GM12878 (cell line): ENCODE results near the gene CRTC3. TPM values are rescaled to one million over a fixed set of nuclear protein-coding genes. Genes with fewer than 3 reads are reported as not detected.

Experiments
- ATAC-seq: fragments of 200-7000 bp; cut with Tn5 transposase; 3 replicates; pipeline ENCODE4 v1.9.1; 2020; ENCODE audit warnings: mild to moderate bottlenecking, moderate library complexity
- BruUV-seq: library from RNA; stranded (reverse); fragments of 400-500 nt; replicated peaks from 2 replicates; lab custom pipeline; 2021; lab: Mats Ljungman, UMichigan
- CTCF ChIA-PET: fragments of 300-600 bp; sonication (Branson Sonifier 250); formaldehyde crosslinking; extraction: SDS; loops from one replicate; lab custom pipeline; 2021; ENCODE audit warnings: inconsistent platforms; lab: Yijun Ruan, JAX
- POLR2A ChIA-PET: fragments of 350-600 bp; formaldehyde crosslinking; extraction: SDS; loops from one replicate; lab custom pipeline; 2021; ENCODE audit warnings: inconsistent platforms; lab: Charles Lee
- RAD21 ChIA-PET: fragments of 300-600 bp; sonication (Branson Sonifier 250); formaldehyde crosslinking; loops from one replicate; lab custom pipeline; 2023; ENCODE audit warnings: antibody characterized with exemption; ENCODE audit not compliant: unreplicated experiment; lab: Charles Lee
- SMC1A ChIA-PET: fragments of 300-600 bp; sonication (Branson Sonifier 250); formaldehyde crosslinking; loops from one replicate; lab custom pipeline; 2023; ENCODE audit not compliant: unreplicated experiment, uncharacterized antibody; lab: Charles Lee
- DNase-seq: peaks from one replicate; pipeline ENCODE4 v3.0.0-alpha.2; 2011; ENCODE audit warnings: low read depth, low spot score
- FAIRE-seq: peaks from 3 replicates; lab custom pipeline; 2011; peaks lifted over from hg19 to GRCh38; lab: Jason Lieb, UNC
- H2AFZ ChIP-seq: 2 replicates; pipeline ENCODE4 v1.6.0; 2011; ENCODE audit warnings: low read depth, low read length, control low read depth; ENCODE audit not compliant: control insufficient read depth
- H3K27ac ChIP-seq: 2 replicates; pipeline ENCODE4 v1.5.1; 2011; ENCODE audit warnings: control low read depth; ENCODE audit not compliant: control insufficient read depth, insufficient read depth
- H3K27me3 ChIP-seq, 2 experiments: replicated peaks in 1 of 2; 2 replicates each; pipeline versions ENCODE4 v1.6.0 to v1.6.1; 2011; ENCODE audit warnings: low read length in 1 of 2; ENCODE audit not compliant: control insufficient read depth in 2 of 2, insufficient read depth in 2 of 2
- H3K36me3 ChIP-seq, 2 experiments: 2 replicates each; pipeline ENCODE4 v1.5.1; 2011; ENCODE audit warnings: low read length in 1 of 2; ENCODE audit not compliant: control insufficient read depth in 2 of 2, insufficient read depth in 2 of 2
- H3K4me1 ChIP-seq: 2 replicates; pipeline ENCODE4 v1.6.1; 2011; ENCODE audit warnings: mild to moderate bottlenecking, low read length, moderate library complexity, mixed read lengths; ENCODE audit not compliant: control insufficient read depth, insufficient read depth
- H3K4me2 ChIP-seq: 2 replicates; pipeline ENCODE4 v1.6.0; 2011; ENCODE audit warnings: control low read depth; ENCODE audit not compliant: control insufficient read depth, insufficient read depth
- H3K4me3 ChIP-seq: fragments of 200-600 bp; sonication (generic); 2 replicates; pipeline ENCODE4 v1.5.1; 2016
- H3K79me2 ChIP-seq: 2 replicates; pipeline ENCODE4 v1.6.0; 2011; ENCODE audit warnings: low read length; ENCODE audit not compliant: control insufficient read depth, insufficient read depth
- H3K9ac ChIP-seq: 2 replicates; pipeline ENCODE4 v1.8.0; 2011; ENCODE audit warnings: low read length, control low read depth, mixed read lengths; ENCODE audit not compliant: control insufficient read depth, insufficient read depth
- H3K9me3 ChIP-seq: replicated peaks from 3 replicates; pipeline ENCODE4 v1.5.1; 2011; ENCODE audit warnings: mild to moderate bottlenecking, low read length; ENCODE audit not compliant: control insufficient read depth, insufficient read depth
- H4K20me1 ChIP-seq: 2 replicates; pipeline ENCODE4 v1.6.0; 2011; ENCODE audit not compliant: control insufficient read depth, insufficient read depth
- BHLHE40 ChIP-seq, 2 experiments: fragments of 450-650 bp in 1 of 2; IDR thresholded peaks; 2 replicates each; pipeline ENCODE4 v1.6.1; 2011 to 2017; ENCODE audit warnings: low read depth in 2 of 2, borderline replicate concordance in 1 of 2, improper control_type of control experiment in 1 of 2, low read length in 1 of 2, mild to moderate bottlenecking in 1 of 2
- BRCA1 ChIP-seq: IDR thresholded peaks from 2 replicates; pipeline ENCODE4 v1.6.1; 2011; ENCODE audit warnings: low read depth, low read length, improper control_type of control experiment
- CBFB ChIP-seq: IDR thresholded peaks from 2 replicates; pipeline ENCODE4 v1.6.1; 2016; ENCODE audit warnings: antibody characterized with exemption, low read depth
- CHD2 ChIP-seq: IDR thresholded peaks from 2 replicates; pipeline ENCODE4 v1.6.1; 2011; ENCODE audit warnings: low read depth, low read length, improper control_type of control experiment, borderline replicate concordance
- CHD4 ChIP-seq: fragments of 200-600 bp; sonication (generic); IDR thresholded peaks from 2 replicates; pipeline ENCODE4 v1.6.1; 2016; ENCODE audit warnings: mild to moderate bottlenecking
- ESRRA ChIP-seq: IDR thresholded peaks from 2 replicates; pipeline ENCODE4 v1.6.1; 2012; ENCODE audit warnings: mild to moderate bottlenecking, low read length, improper control_type of control experiment
- ETV6 ChIP-seq, 2 experiments: fragments of 450-650 bp in 1 of 2; IDR thresholded peaks in 1 of 2; conservative IDR thresholded peaks in 1 of 2; 2 replicates each; pipeline ENCODE4 v1.6.1; 2014; ENCODE audit warnings: antibody characterized with exemption in 1 of 2, borderline replicate concordance in 1 of 2, low read depth in 1 of 2, mild to moderate bottlenecking in 1 of 2, moderate library complexity in 1 of 2
- GATAD2B ChIP-seq: fragments of 450-650 bp; conservative IDR thresholded peaks from 2 replicates; pipeline ENCODE4 v1.6.1; 2017; ENCODE audit warnings: low read depth, mild to moderate bottlenecking, moderate library complexity
- HDGF ChIP-seq: fragments of 450-650 bp; IDR thresholded peaks from 2 replicates; pipeline ENCODE4 v1.6.1; 2016; ENCODE audit warnings: antibody characterized with exemption
- IKZF2 ChIP-seq, 2 experiments: fragments of 450-650 bp; IDR thresholded peaks; 2 replicates each; pipeline ENCODE4 v1.6.1; 2017; ENCODE audit warnings: mild to moderate bottlenecking in 2 of 2, moderate library complexity in 2 of 2
- JUNB ChIP-seq: IDR thresholded peaks from 2 replicates; pipeline ENCODE4 v1.6.1; 2016; ENCODE audit warnings: antibody characterized with exemption, mild to moderate bottlenecking
- JUND ChIP-seq: IDR thresholded peaks from 2 replicates; pipeline ENCODE4 v1.6.1; 2012; ENCODE audit warnings: low read depth, mild to moderate bottlenecking, low read length, improper control_type of control experiment, moderate library complexity
- KDM1A ChIP-seq: fragments of 200-600 bp; sonication (generic); IDR thresholded peaks from 2 replicates; pipeline ENCODE4 v1.6.1; 2016; ENCODE audit warnings: borderline replicate concordance
- MXI1 ChIP-seq: fragments of 150-350 bp; IDR thresholded peaks from 2 replicates; pipeline ENCODE4 v1.6.1; 2011; ENCODE audit warnings: low read depth, mild to moderate bottlenecking, inconsistent platforms, low read length, improper control_type of control experiment
- NBN ChIP-seq: fragments of 450-650 bp; IDR thresholded peaks from 2 replicates; pipeline ENCODE4 v1.6.1; 2016
- PML ChIP-seq: IDR thresholded peaks from 2 replicates; pipeline ENCODE4 v1.6.1; 2012; ENCODE audit warnings: low read length, inconsistent platforms
- POLR2AphosphoS2 ChIP-seq: IDR thresholded peaks from 2 replicates; pipeline ENCODE4 v1.6.1; 2011; ENCODE audit warnings: low read depth, mild to moderate bottlenecking, low read length, improper control_type of control experiment, moderate library complexity
- SIN3A ChIP-seq: IDR thresholded peaks from 2 replicates; pipeline ENCODE4 v1.6.1; 2012; ENCODE audit warnings: low read depth, low read length, improper control_type of control experiment
- SKIL ChIP-seq: fragments of 450-650 bp; IDR thresholded peaks from 2 replicates; pipeline ENCODE4 v1.6.1; 2017; ENCODE audit warnings: mild to moderate bottlenecking, low read depth, inconsistent platforms; ENCODE audit not compliant: poor library complexity, severe bottlenecking
- SMAD5 ChIP-seq: IDR thresholded peaks from 2 replicates; pipeline ENCODE4 v1.6.1; 2016; ENCODE audit warnings: antibody characterized with exemption, low read depth
- STAT1 ChIP-seq: fragments of 450-650 bp; conservative IDR thresholded peaks from 2 replicates; pipeline ENCODE4 v1.6.1; 2014; ENCODE audit warnings: antibody characterized with exemption, mild to moderate bottlenecking
- TAF1 ChIP-seq: IDR thresholded peaks from 2 replicates; pipeline ENCODE4 v1.6.1; 2011; ENCODE audit warnings: mild to moderate bottlenecking, low read depth, low read length, borderline replicate concordance
- ZBED1 ChIP-seq: IDR thresholded peaks from 2 replicates; pipeline ENCODE4 v1.6.1; 2016; ENCODE audit warnings: borderline replicate concordance
- WGBS: methylation state at CpG from one replicate; pipeline ENCODE4 v1.1.6; 2016; ENCODE audit warnings: low lambda C conversion rate; ENCODE audit not compliant: insufficient replicate concordance, insufficient coverage; ENCODE audit errors: missing lambda C conversion rate; 5-methylcytosine and 5-hydroxymethylcytosine counted together
- in situ Hi-C: fragments of 300-500 bp; cut with MboI; formaldehyde crosslinking; loops from 9 replicates; pipeline ENCODE4 v1.14.3; 2018; ENCODE audit warnings: mixed read lengths
- intact Hi-C: fragments of 100-400 bp; cut with micrococcal nuclease; formaldehyde crosslinking; loops from one replicate; pipeline ENCODE4 v1.14.2; 2022; ENCODE audit not compliant: unreplicated experiment
- polyA plus RNA-seq, 11 experiments: library from polyadenylated mRNA; depleted of rRNA in 4 of 11; unstranded in 6 of 11; stranded (reverse) in 5 of 11; fragments of >200 nt; fragmentation: Nextera tagmentation in 4 of 11; fragmentation: Illumina TruSeq in 1 of 11; extraction: Ambion mirVana in 4 of 11; extraction: Trizol in 1 of 11; gene quantifications; 1 replicate in 1 of 11; 2 replicates in 10 of 11; pipeline versions ENCODE4 v1.2.1 to v1.2.3, GENCODE V29; 2011 to 2016; ENCODE audit warnings: inconsistent platforms in 2 of 11, missing spikeins in 2 of 11, low read depth in 1 of 11
- total RNA-seq, 4 experiments: library from RNA; depleted of rRNA in 3 of 4; stranded (reverse); fragments of >200 nt in 3 of 4; fragmentation: Illumina TruSeq in 1 of 4; extraction: Trizol in 1 of 4; gene quantifications; 2 replicates each; pipeline versions ENCODE4 v1.2.1 to v1.2.3, GENCODE V29; 2013 to 2021

CRTC3 gene
- total and polyA plus RNA-seq, 10 of the 15 experiments (the other 5 are each of a cell fraction or from before 2014, with no cell fraction given), result 3.5 to 36.9 (median 18.9) TPM

GRCh38 chr15:90660195-90660998 lies 130.7 kb downstream of the CRTC3 start:
- no peaks in the 10 kb centered on the region for H4K20me1 ChIP-seq
- in situ Hi-C loops, result no loop called here
- peak; percentile 72 for ATAC-seq
- TF ChIP-seq POLR2AphosphoS2 (peak; percentile 86), SMAD5 (0 out of 2 replicates have a peak, but pooled peaks have one; percentile 87), ZBED1 (peak; percentile 86), TAF1 (peak; percentile 86; the same call in 1 of the 2 replicates), CBFB (peak; percentile 75), SIN3A (0 out of 2 replicates have a peak, but pooled peaks have one; percentile 53), NBN (peak; percentile 86), JUNB (peak; percentile 44; the same call in 1 of the 2 replicates), ESRRA (0 out of 2 replicates have a peak, but pooled peaks have one; percentile 7), HDGF (peak; percentile 86; the same call in 1 of the 2 replicates), STAT1 (0 out of 2 replicates have a peak, but pooled peaks have one; percentile 50), CHD2 (peak; percentile 56; the same call in 1 of the 2 replicates), IKZF2 (IDR thresholded peaks at IDR 0.05) (peak; percentile 78 to 82), PML (no peak), BRCA1 (no peak), BHLHE40 (IDR thresholded peaks at IDR 0.05; ENCODE audit: borderline replicate concordance in 1 of 2, low read depth in 2 of 2, low read length in 1 of 2) (peak; percentile 20 to 54; a peak in 3 of 4 replicates), GATAD2B (peak; percentile 75), SKIL (peak; percentile 53), MXI1 (peak; percentile 36; the same call in 1 of the 2 replicates), CHD4 (no peak), KDM1A (no peak), ETV6 (conservative IDR thresholded peaks at IDR 0.05 in 1 of 2, IDR thresholded peaks at IDR 0.05 in 1 of 2; ENCODE audit: borderline replicate concordance in 1 of 2, low read depth in 1 of 2) (peak in 1 of 2 experiments; percentile 35; a peak in 1 of 4 replicates), JUND (0 out of 2 replicates have a peak, but pooled peaks have one; percentile 60)

More at GRCh38 chr15:90660195-90660998, 130.7 kb downstream of the CRTC3 start:
- FAIRE-seq (peak; percentile 38), DNase-seq (peak; percentile 86)
- Histone ChIP-seq H3K9me3 (no peaks in the 10 kb centered on the region; the same call in 2 of the 3 replicates), H3K9ac (peak overlapping the region; percentile 96), H3K4me2 (peak overlapping the region; percentile 97), H3K79me2 (peaks cover 48% of the 10 kb centered on the region), H3K36me3 (no peaks in the 10 kb centered on the region), H3K27ac (peak overlapping the region; percentile 100), H3K4me1 (peaks cover 73% of the 10 kb centered on the region), H2AFZ (no peak overlapping the region), H3K4me3 (peak overlapping the region; percentile 58), H3K27me3 (no peaks in the 10 kb centered on the region)
- 13% methylated on average over 12 of the region's 12 CpGs for WGBS
- POLR2A ChIA-PET, result interaction anchor here (0.6 to 4.4 kb wide), 6 partner anchors 10 to 38 kb away, joined by 3 to 45 read pairs (median 10); no protein-coding TSS in a partner anchor
- SMC1A ChIA-PET, result interaction anchor here (0.7 to 6.9 kb wide), 10 partner anchors 9 to 225 kb away, joined by 3 to 61 read pairs (median 4); no protein-coding TSS in a partner anchor
- no TSS peak for BruUV-seq
- intact Hi-C loops, result loop anchor here (1.0 to 5.0 kb wide), 5 partner anchors 26 to 428 kb away; partner anchors contain the start of genes BLM, CIB1, GDPGP1 and HDDC3
- CTCF ChIA-PET, result interaction anchor here (0.8 to 5.1 kb wide), 6 partner anchors 11 to 271 kb away, joined by 3 to 27 read pairs (median 4); no protein-coding TSS in a partner anchor
- RAD21 ChIA-PET, result interaction anchor here (0.9 to 4.0 kb wide), 8 partner anchors 10 to 57 kb away, joined by 3 to 41 read pairs (median 4); partner anchors contain the start of gene BLM
